ENCODE results near the gene GPR156. TPM values are rescaled to one million over a fixed set of nuclear protein-coding genes. Genes with fewer than 3 reads are reported as not detected.

GPR156 gene
- total and polyA plus RNA-seq, 2 donors (not counting 3 experiments of a cell fraction or from before 2014, with no cell fraction given), result 0.14 to 0.27 TPM

- intact Hi-C loops (cut with micrococcal nuclease), result no loop called here
- no peak for TF ChIP-seq MYC (IDR thresholded peaks at IDR 0.05; ENCODE audit: low read depth, low read length)
- TF ChIP-seq POLR2AphosphoS5 (IDR thresholded peaks at IDR 0.05; ENCODE audit: insufficient read depth, low read depth, low read length), result no peak
- TF ChIP-seq, protein P1, sequence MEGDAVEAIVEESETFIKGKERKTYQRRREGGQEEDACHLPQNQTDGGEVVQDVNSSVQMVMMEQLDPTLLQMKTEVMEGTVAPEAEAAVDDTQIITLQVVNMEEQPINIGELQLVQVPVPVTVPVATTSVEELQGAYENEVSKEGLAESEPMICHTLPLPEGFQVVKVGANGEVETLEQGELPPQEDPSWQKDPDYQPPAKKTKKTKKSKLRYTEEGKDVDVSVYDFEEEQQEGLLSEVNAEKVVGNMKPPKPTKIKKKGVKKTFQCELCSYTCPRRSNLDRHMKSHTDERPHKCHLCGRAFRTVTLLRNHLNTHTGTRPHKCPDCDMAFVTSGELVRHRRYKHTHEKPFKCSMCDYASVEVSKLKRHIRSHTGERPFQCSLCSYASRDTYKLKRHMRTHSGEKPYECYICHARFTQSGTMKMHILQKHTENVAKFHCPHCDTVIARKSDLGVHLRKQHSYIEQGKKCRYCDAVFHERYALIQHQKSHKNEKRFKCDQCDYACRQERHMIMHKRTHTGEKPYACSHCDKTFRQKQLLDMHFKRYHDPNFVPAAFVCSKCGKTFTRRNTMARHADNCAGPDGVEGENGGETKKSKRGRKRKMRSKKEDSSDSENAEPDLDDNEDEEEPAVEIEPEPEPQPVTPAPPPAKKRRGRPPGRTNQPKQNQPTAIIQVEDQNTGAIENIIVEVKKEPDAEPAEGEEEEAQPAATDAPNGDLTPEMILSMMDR (IDR thresholded peaks at IDR 0.05; ENCODE audit: extremely low read depth in 1 of 2, insufficient read depth in 1 of 2, low read depth in 1 of 2, low read length in 2 of 2), result no peak
- no peak for TF ChIP-seq GATA2 (IDR thresholded peaks at IDR 0.05; ENCODE audit: insufficient read depth, insufficient read length, low read depth, low read length)
- TF ChIP-seq JUN (IDR thresholded peaks at IDR 0.05; ENCODE audit: borderline replicate concordance, insufficient read depth, insufficient read length, low read depth), result no peak
- no peak for TF ChIP-seq POLR2A (IDR thresholded peaks at IDR 0.05; ENCODE audit: low read depth, low read length)
- TF ChIP-seq EZH2 (IDR thresholded peaks at IDR 0.05; ENCODE audit: borderline replicate concordance, low read depth, low read length, severe bottlenecking), result no peak
- TF ChIP-seq FOS (IDR thresholded peaks at IDR 0.05; ENCODE audit: borderline replicate concordance, insufficient read depth, low read length), result no peak
- no peak for TF ChIP-seq MAX (IDR thresholded peaks at IDR 0.05; ENCODE audit: insufficient read depth, insufficient read length)
- Histone ChIP-seq H3K27me3 (ENCODE audit: control insufficient read depth in 2 of 2, insufficient read depth in 2 of 2, low read length in 2 of 2) (no peaks in the 10 kb centered on the region), H3K36me3 (ENCODE audit: control insufficient read depth in 2 of 2, extremely low read depth in 1 of 2, insufficient read depth in 2 of 2, low read length in 2 of 2) (no peaks in the 10 kb centered on the region), H4K20me1 (replicated peaks; ENCODE audit: control insufficient read depth, extremely low read depth, insufficient read depth, low read length) (no peaks in the 10 kb centered on the region), H2AFZ (ENCODE audit: low read depth, low read length) (no peak overlapping the region), H3K4me3 (replicated peaks in 1 of 3; ENCODE audit: insufficient read depth in 1 of 3, low read depth in 1 of 3, low read length in 3 of 3) (no peak overlapping the region), H3K27ac (ENCODE audit: insufficient read depth, low read depth, low read length) (no peak overlapping the region), H3K4me1 (ENCODE audit: control insufficient read depth, extremely low read depth, insufficient read depth, low read length) (peaks cover 8% of the 10 kb centered on the region), H3K9me3 (replicated peaks; ENCODE audit: control insufficient read depth, insufficient read depth, low read length) (no peaks in the 10 kb centered on the region), H3K4me2 (ENCODE audit: insufficient read depth, low read length) (no peak overlapping the region), H3K9ac (replicated peaks; ENCODE audit: extremely low read depth, insufficient read depth, low read length) (no peak overlapping the region), H3K79me2 (ENCODE audit: control insufficient read depth, insufficient read depth, low read length) (no peaks in the 10 kb centered on the region), H3K9me1 (replicated peaks; ENCODE audit: control insufficient read depth, extremely low read depth, insufficient read depth, low read length) (no peaks in the 10 kb centered on the region)
- ChIA-PET POLR2A (no interaction called here), CTCF (no interaction called here)
- dilution Hi-C loops (cut with MboI; ENCODE audit: extremely low pct_ligation_motif_present, low sequenced_read_pairs), result no loop called here
- no peak for FAIRE-seq
- no TSS peak for BruUV-seq (replicated peaks)
- no peak for DNase-seq (ENCODE audit: low read depth, low spot score)
These were observed 80.7 kb downstream of the GPR156 start for GRCh38 chr3:120204338-120204737.

Measured in endothelial cell of umbilical vein (primary cell).